Measurements from ENCODE around the gene FCHO2.
A peak's percentile ranks its signal among the peaks of the same experiment; 100 is the strongest.

Gene FCHO2

GRCh38 chr5:73122875-73123810, 167.3 kb downstream of the FCHO2 start:
- Histone ChIP-seq H3K27ac (ENCODE audit: low read length) (no peak overlapping the region), H3K9ac (ENCODE audit: low read length) (no peak overlapping the region), H3K27me3 (ENCODE audit: low read depth, low read length) (peaks cover 30% of the 10 kb centered on the region), H3K36me3 (replicated peaks; ENCODE audit: low read depth, low read length) (no peaks in the 10 kb centered on the region), H3K4me1 (ENCODE audit: low read length) (peaks cover 44% of the 10 kb centered on the region), H3K79me2 (ENCODE audit: low read length) (no peaks in the 10 kb centered on the region), H2AFZ (ENCODE audit: low read depth, low read length) (no peak overlapping the region), H3K4me3 (ENCODE audit: low read length) (no peak overlapping the region), H3K4me2 (ENCODE audit: low read length) (no peak overlapping the region; the same call in 1 of the 2 replicates), H4K20me1 (ENCODE audit: insufficient read depth, low read length) (no peaks in the 10 kb centered on the region), H3K9me3 (ENCODE audit: insufficient read depth, low read length) (no peaks in the 10 kb centered on the region)
- no peak for TF ChIP-seq EZH2phosphoT487 (IDR thresholded peaks at IDR 0.05; ENCODE audit: low read depth)
- TF ChIP-seq CTCF (IDR thresholded peaks at IDR 0.05; ENCODE audit: low read depth, low read length), result no peak

- no peak overlapping the region for H3K27ac ChIP-seq (ENCODE audit: low read length)
- no peak overlapping the region for H2AFZ ChIP-seq (ENCODE audit: low read depth, low read length)
- H3K4me3 ChIP-seq (ENCODE audit: low read length), result no peak overlapping the region
- no peak overlapping the region for H3K9ac ChIP-seq (ENCODE audit: low read length)
- H3K79me2 ChIP-seq (ENCODE audit: low read length), result no peaks in the 10 kb centered on the region
- H3K4me2 ChIP-seq (ENCODE audit: low read length), result no peak overlapping the region
- TF ChIP-seq EZH2phosphoT487 (IDR thresholded peaks at IDR 0.05; ENCODE audit: low read depth), result no peak
- TF ChIP-seq CTCF (IDR thresholded peaks at IDR 0.05; ENCODE audit: low read depth, low read length), result no peak
- H3K36me3 ChIP-seq (replicated peaks; ENCODE audit: low read depth, low read length), result no peaks in the 10 kb centered on the region
- H3K9me3 ChIP-seq (ENCODE audit: insufficient read depth, low read length), result no peaks in the 10 kb centered on the region
- H3K27me3 ChIP-seq (ENCODE audit: low read depth, low read length), result peaks cover 30% of the 10 kb centered on the region
- H3K4me1 ChIP-seq (ENCODE audit: low read length), result peaks cover 29% of the 10 kb centered on the region
- no peaks in the 10 kb centered on the region for H4K20me1 ChIP-seq (ENCODE audit: insufficient read depth, low read length)
Measured at GRCh38 chr5:73125289-73125688, 169.4 kb downstream of the FCHO2 start.

GRCh38 chr5:73126381-73126780, 170.5 kb downstream of the FCHO2 start:
- no peaks in the 10 kb centered on the region for H3K36me3 ChIP-seq (replicated peaks; ENCODE audit: low read depth, low read length)
- H3K27ac ChIP-seq (ENCODE audit: low read length), result peak overlapping the region; percentile 25; the same call in 1 of the 2 replicates
- H3K9ac ChIP-seq (ENCODE audit: low read length), result no peak overlapping the region
- no peaks in the 10 kb centered on the region for H3K9me3 ChIP-seq (ENCODE audit: insufficient read depth, low read length)
- H2AFZ ChIP-seq (ENCODE audit: low read depth, low read length), result no peak overlapping the region
- H3K4me2 ChIP-seq (ENCODE audit: low read length), result peak overlapping the region; percentile 55
- H3K79me2 ChIP-seq (ENCODE audit: low read length), result no peaks in the 10 kb centered on the region
- peaks cover 23% of the 10 kb centered on the region for H3K27me3 ChIP-seq (ENCODE audit: low read depth, low read length)
- no peak for TF ChIP-seq EZH2phosphoT487 (IDR thresholded peaks at IDR 0.05; ENCODE audit: low read depth)
- TF ChIP-seq CTCF (IDR thresholded peaks at IDR 0.05; ENCODE audit: low read depth, low read length), result no peak
- peak overlapping the region; percentile 9; the same call in 1 of the 2 replicates for H3K4me3 ChIP-seq (ENCODE audit: low read length)
- peaks cover 24% of the 10 kb centered on the region for H3K4me1 ChIP-seq (ENCODE audit: low read length)
- H4K20me1 ChIP-seq (ENCODE audit: insufficient read depth, low read length), result no peaks in the 10 kb centered on the region

- peak overlapping the region; percentile 25; the same call in 1 of the 2 replicates for H3K27ac ChIP-seq (ENCODE audit: low read length)
- H3K79me2 ChIP-seq (ENCODE audit: low read length), result no peaks in the 10 kb centered on the region
- H3K4me1 ChIP-seq (ENCODE audit: low read length), result peaks cover 21% of the 10 kb centered on the region
- TF ChIP-seq EZH2phosphoT487 (IDR thresholded peaks at IDR 0.05; ENCODE audit: low read depth) (no peak), CTCF (IDR thresholded peaks at IDR 0.05; ENCODE audit: low read depth, low read length) (no peak)
- H3K4me3 ChIP-seq (ENCODE audit: low read length), result peak overlapping the region; percentile 9; the same call in 1 of the 2 replicates
- H2AFZ ChIP-seq (ENCODE audit: low read depth, low read length), result no peak overlapping the region
- no peak overlapping the region for H3K9ac ChIP-seq (ENCODE audit: low read length)
- H3K4me2 ChIP-seq (ENCODE audit: low read length), result peak overlapping the region; percentile 55
- no peaks in the 10 kb centered on the region for H3K36me3 ChIP-seq (replicated peaks; ENCODE audit: low read depth, low read length)
- H3K27me3 ChIP-seq (ENCODE audit: low read depth, low read length), result peaks cover 17% of the 10 kb centered on the region
- H4K20me1 ChIP-seq (ENCODE audit: insufficient read depth, low read length), result no peaks in the 10 kb centered on the region
- no peaks in the 10 kb centered on the region for H3K9me3 ChIP-seq (ENCODE audit: insufficient read depth, low read length)
Measured at GRCh38 chr5:73126957-73127356, 171.1 kb downstream of the FCHO2 start.
